C1 segment of cervical spinal cord (tissue), 14 donors: ENCODE results near the gene DNMT3A.
A peak's percentile ranks its signal among the peaks of the same experiment; 100 is the strongest.

Experiments used
- DNase-seq, 14 donors: peaks; one replicate each; lab custom pipeline; 2025; lab: John Stamatoyannopoulos, UW

DNMT3A gene

DNA sequence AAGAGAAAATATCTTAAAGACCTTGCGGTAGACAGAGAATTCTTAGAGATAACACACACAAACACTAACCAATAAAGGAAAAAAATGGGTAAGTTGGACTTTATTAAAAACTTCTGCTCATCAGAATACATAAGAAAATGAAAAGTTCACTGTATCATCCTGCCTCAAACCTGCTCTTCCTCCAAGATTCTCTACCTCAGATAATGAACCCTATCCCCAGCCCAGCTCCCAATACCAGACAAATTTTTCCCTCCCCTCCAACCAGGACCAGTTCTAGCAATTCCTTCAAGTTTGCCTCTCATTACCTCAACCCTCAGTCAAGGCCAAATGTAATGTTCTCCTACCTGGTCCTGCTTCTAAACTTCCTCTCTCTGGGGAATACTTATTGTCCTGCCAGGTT is 79.4 kb downstream of the DNMT3A start:
- DNase-seq, result no peak

DNA sequence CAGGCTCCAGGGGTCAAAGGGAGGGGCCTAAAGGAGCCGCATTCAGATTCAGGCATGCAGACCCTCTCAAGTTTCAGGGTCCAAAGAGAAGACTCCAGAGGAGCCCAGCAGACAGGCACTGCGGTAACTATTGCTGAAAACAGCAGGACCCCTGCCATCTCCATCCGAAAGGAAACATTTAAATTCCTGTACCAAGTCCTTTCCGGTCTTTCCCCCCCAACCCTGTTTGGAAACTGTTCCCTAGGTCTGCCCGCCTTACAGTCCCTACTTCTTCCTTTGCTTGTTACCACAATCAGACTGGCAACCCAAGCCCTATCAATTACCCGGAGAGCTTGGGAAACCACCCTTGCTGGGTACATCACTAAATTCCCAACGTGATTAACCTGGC is 82.0 kb downstream of the DNMT3A start:
- no peak for DNase-seq

DNA sequence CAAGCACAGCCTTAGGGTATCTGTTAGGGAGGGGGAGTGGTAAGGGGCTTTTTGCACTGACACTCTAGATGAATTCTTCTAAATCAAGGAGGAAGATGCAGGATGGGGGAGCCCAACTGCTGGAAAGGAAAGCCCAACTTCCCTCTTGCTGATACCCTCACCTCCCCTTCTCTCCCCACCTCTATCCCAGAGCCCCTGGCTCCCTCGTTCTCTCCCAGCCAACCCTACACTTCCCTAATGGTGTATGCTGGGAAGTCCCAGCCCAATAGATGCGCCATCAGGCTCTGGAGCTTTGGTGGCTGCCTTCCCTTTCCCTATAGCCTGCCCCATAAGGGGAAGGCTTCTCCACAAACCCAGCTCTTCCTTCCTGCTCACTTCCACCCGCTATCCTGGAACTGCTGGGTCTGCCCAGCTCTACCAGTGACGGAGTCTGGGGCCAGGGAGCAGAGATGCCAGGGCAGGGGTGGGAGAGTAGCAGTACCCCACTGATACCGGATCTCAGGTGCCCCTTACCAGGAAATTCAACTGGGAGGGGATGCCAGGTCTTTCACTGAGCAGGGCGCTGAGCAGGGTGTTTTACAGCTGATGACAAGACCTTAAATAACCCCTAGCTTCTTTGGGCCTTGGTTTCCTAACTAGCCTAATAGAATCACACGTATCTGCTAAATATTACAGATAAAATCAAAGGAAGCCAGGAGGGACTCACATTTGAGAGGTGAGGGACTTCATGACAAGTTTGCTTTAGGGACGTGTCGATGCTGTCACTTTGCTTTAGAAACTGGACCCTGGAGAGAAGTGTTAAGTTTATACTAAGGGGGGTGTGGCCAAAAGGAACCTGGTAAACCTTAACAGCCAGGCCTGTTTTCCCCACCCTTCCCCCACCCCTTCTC is 82.6 kb downstream of the DNMT3A start:
- no peak for DNase-seq

DNA sequence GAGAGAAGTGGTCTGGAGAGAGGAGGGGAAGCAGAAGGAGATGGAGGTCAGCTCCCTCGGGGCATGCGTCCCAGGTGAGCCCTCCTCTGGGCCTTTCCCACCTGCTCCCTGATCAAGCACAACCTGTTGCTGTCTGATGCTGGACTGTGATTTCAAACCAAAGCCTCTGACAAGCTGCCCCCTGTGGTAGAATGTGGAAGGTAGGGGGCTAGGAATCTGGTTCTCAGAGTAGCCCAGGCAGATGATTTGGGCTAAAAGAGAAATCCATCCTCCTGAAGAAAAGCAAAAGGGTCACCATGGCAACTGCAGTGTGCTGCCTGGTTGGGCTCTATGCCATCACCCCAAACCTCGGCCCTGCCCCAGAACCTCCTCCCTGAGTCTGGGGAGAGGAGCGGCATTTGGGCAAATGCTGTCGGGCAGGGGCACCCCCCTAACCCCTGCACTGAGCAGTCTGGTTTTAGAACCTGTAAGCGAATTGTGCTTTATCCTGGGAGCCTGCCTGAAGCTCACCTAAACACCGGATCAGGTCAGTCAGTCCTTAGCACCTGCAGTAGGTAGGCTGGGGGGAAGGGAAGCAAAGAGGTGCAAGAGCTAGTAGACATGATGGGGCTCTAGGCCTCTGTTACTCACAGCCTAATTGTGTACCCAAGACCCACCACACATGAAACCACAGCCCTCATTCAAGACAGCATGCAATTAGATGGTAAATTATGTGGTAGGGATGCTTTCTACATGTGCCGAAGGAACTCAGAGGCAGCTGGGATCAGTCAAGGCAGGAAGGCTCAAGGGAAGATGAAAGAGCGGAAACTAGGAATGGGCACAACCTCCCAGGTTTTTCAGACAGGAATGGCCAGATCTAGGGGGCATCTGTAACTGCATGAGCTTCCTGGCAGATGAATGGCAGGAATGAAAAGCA is 83.5 kb downstream of the DNMT3A start:
- DNase-seq, result peak in 1 of 14 donors; percentile 37

DNA sequence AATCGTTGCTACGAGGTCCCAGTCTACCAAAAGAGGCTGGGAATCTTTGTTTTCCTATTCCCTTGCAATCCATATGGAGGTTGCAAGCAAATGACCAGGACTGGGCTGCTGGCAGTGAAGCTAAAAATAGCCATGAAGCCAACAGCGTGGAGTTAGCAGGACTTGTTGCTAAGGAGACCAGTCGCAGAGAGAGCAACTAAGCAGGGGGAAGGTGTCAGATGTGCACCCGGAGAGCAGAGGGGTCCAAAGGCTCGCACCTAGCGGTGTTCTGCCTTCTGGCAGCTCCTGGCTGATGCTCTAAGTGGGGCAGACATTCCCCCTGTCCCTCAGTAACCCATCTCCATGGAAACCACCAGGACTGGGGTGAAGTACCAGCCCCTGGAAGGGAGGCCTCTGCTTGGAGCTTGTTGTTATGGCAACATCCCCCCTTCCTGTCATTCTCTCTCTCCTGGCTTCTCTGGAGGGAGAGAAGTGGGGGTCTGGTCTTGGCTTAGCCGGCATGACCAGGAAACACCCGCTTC is 84.6 kb downstream of the DNMT3A start:
- DNase-seq, result peak in 6 of 14 donors; percentile 18 to 87 (median 24)

DNA sequence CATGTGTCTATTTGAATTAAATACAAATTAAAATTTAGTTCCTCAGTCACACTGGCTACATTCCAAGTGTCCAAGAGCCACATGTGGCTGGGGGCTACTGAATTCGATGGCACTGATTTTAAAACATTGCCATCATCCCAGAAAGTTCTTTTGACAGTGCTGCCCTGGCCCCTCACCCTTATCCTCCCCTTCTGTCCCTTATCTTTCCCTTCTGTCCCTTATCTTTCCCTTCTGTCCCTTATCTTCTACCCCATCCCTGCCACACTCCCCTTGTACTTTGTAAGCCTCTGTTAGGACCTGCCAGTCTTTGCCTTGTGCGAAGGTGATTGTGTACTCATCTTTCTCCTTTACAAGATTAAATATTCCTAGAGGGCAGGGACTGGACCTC is 85.2 kb downstream of the DNMT3A start:
- DNase-seq, result no peak

DNA sequence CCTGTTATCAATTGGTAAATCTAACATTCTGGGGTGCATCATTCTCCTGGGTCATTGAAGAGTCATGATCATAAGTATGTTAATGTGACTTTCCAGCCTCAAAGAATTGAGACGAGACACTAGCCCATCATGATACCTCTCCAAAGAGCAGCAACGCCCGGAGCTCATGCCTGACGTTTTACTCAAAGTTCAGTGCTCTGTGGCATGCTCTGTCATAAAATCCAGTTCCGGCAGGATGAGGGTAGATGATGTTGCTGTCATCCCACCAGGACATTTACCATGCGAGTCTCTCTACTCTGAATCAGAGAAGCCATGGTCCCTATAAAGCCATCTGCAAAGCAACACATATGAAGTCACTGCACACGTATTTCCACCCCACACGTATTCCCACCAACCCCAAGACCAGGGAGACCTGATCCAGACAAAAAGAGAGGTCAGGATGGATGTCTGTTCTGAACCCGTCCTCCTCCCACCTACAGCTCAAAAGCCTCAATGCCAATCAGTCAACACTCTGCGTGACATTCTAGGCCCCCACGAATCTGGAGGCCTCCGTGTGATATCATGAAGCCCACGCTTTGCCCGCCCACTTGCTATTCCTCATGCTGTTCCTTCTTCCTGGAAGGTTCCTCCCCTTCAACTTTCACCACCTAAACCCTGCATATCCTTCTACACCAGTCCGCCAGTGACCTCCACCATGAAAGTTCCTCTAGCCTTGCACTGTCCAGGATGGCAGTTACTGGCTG is 85.8 kb downstream of the DNMT3A start:
- no peak for DNase-seq

DNA sequence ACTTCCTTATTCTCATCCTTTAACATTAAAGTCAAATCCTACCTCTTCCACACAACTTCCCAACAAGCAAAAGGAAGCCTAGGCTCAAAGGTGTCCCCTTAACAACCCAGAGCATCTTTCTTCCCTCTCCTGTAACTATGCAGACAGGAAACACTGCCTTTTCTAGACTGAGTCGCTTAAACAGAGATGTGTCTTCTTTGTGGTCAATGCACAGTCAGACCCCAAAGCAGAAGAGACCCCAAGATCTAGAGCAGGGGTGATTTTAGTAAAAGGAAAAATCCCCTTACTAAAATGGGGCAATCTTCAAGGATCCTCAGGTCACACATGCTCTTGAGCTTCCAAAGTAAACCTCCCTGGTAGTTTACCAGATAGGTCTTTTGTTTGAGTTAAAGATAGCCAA is 86.8 kb downstream of the DNMT3A start:
- DNase-seq, result no peak

DNA sequence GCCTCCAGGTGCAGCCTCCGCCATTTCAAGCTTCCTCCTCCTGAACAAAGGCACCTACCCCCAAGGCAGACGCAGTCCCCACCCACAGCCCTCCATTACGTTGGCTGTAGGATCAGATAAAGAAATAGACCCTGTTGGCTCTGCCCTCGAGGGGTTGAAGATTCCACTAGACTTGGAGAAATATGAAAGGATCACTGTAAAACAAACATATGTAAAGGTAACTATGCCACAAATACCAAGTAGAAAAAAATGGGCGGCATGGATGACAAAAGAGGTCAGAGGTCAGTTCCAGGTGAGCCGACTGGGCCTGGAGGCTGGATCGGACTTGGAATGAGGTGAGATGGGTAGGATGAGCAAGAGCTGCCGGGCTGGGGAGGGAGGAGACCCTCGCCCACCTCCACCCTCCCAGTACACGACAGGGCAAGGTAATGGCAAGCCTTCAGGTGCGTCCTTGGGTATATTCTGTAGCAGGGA is 88.5 kb downstream of the DNMT3A start:
- no peak for DNase-seq

DNA sequence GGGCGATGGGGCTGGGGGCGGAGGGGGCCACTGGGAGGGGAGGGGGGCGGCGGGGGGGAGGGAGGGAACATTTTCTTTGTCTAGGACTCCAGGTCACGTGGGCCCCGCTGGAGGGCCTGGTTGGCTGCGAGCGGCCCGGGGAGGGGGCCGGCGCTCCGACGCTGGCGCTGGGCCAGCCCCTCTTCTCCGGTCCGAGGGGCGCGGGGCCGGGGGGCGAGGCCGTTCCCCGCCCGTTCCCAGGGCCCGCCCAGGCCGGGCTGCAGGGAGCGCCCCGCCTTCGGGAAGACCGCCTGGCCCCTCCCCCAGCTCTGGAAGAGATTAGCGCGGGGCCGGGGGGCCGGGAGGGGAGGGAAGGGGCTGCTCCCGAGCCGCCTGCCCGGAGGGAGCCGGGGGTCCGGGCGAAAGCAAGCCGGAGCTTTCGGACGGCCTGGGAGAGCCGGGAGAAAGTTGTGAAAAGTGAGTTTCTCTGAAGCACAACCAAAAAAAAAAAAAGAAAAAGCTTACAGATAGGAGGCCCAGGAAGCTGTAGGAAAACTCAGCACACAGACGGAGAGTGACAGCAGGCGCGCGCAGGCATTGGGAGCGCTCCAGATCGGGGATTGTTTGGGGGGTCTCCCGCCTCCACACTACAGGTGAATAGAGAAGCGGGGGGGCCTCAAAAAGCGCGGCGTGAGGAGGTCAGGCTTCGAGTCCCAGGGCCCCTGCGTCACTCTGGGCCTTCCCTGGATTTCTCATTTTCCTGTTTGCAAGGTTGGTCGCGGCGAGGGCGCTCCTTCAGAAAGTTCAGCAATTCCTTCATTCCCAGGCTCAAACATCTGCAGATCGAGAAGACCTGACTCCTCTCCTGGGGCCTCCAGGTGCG is 89.2 kb downstream of the DNMT3A start:
- peak in 3 of 14 donors; percentile 38 to 54 (median 43) for DNase-seq

DNA sequence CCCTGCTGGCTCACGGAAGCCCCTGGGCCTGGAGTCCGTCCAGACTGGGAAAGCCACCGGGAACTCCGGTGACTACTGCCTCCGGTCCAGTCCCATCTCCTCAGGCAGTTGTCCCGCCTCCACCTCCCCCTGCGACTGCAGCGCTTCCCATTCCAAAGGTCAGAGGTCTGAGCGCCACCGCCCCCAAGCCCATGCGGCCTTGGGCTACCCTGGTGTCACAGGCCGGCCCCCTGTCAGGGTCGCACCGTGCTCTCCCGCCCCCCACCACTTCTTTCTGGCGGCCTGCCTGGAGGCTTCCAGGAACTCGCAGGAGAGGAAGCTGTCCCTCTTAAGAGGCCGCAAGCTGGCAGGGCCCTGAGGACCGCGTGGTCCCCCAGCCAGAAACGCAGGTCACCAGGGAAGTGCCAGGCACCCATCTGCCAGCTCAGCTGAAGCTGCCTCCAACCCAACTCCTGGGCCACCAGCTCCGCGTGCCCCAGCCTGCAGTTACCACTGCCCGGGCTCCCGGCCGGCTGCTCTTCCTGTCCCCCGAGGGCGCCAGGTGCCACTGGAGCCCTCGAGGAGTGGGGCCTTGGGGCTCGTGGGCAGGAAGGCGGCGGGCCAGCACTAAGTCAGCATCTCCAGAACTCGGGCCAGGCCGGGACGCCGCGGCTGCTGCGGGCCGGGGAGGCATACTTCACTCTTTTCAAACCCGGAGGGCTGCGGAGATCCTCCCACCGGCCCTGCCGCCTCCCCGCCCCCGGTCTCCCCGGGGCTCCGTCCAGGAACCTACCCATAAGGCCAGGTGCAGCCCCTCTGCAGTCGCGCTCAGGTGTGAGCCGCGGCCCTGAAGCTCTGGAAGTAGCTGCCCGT is 90.1 kb downstream of the DNMT3A start:
- DNase-seq, result peak in 10 of 14 donors; percentile 25 to 91 (median 60)

DNA sequence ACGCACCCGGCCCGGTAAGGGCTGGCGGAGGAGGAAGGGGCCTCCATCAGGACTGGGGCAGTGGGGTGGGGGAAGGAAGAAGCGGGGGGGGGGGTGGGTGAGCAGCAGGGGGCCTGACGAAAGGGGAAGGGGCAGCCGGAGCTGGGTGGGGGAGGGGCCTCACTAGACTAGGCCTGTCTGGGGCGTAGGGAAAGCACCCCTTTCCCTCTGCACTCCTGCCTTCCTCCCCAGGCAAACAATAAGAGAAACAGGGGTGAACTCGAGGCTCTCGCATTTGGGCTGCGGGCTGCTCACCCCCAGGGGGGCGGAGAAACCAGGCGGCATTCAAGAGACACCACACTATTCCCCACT is 90.7 kb downstream of the DNMT3A start:
- no peak for DNase-seq

DNA sequence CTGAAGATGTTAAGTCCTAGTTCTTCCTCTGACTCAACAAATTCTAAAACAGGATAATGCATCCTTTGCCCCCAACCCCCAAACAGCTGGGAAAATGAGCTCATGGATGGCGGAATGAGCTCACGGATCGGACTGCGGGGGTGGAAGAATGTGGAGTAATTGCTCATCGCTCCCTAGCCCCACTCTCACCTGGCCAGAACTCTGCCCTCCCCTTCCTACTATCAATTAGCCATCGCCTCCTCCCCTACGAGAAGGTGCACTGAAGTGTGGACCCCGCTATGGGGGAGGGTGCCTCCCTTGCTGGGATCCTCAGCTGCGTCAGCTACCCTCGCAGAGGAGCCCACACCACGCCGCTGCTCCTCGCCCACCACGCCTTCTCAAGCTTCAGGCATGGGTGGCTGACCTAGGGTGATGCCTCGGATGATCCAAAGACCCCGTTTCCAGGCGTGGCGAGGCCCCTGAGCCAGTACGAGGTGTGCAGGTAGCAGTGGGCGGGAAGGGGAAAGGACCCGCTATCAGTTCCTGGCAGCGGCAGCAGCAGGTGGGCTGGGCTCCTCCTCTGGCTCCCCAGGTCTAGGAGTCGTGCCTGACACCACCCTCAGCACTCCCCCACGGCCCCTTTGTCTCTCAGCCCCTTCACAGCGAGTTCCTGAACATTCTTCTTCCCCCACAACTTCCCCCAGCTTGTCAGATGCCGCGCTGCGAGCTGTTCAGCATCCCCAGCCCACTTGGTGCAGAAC is 91.2 kb downstream of the DNMT3A start:
- DNase-seq, result peak in 1 of 14 donors; percentile 4

DNA sequence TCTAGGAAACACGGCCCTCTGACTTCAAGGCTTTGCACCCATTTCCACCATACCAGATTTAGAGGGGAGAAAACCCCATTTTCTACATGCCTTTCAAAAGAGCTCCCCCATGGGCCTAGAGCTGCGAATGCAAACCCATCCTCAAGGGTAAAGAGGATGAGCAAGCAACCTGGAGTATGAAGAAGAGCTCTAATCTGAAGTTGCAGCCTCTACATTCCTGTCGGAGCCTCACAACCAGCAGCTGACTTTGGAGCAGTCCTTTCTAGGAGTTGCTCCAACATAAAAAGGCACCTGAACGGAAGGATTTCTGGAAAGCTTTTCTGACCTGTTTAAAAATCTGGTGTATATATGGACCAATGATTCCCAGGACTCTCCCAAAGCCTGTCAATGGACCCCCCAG is 91.9 kb downstream of the DNMT3A start:
- DNase-seq, result no peak

DNA sequence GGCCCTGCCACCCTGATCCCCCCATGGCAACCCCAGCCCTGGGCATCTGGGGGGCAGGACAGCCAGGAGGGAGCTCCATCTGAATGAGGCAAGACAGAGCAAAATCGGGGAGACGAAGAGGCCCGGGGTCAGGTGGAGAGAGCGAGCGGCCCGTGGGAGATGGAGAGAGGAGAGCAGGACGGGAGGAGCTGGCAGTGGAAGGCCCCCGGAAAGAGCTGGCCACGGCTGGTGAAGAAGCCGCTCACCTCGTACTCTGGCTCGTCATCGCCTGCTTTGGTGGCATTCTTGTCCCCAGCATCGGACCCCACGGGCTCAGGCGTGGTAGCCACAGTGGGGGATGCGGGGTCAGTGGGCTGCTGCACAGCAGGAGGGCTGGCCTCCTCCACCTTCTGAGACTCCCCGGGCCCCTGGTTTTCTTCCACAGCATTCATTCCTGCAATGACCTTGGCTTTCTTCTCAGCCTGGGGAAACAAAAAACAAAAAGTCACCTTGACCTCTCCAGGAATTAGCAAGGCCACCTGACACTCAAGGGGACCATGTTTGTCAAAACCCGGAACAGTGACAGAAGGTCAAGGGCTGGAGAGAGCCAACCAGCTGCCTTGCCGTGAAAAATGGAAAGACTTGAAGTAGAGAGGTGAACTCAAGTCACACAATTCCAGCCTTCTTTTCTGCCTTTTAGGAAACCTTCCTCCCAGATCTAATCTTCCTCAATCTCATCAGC is 93.8 kb downstream of the DNMT3A start:
- DNase-seq, result no peak

DNA sequence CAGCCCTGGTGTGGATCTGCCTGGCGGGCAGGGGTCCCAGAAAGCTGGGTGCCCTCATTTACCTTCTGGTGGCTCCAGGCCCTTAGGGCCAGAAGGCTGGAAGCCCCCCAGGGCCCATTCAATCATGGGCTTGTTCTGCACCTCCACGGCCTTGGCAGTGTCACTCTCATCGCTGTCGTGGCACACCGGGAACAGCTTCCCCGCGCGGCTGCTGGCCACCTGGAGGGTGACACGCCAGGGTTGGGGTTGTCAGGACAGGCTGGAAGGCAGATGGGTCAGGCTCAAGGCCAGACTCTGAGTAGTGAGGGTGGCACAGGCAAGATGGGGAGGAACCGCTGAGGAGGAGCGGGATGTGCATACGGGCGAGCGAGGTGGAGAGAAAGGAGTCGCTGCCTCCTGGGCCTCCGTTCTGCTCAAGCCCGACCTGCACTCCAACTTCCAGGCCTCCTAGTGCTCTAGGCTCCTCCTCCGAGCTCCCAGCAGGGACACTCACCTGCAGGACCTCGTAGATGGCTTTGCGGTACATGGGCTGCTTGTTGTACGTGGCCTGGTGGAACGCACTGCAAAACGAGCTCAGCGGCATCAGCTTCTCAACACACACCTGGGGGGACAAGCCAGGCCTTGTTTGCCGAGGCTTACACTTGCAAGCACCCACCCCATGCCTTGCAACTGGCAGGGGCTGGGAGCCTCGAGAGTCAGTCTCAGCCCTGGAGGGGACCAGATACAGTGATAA is 95.0 kb downstream of the DNMT3A start:
- no peak for DNase-seq

DNA sequence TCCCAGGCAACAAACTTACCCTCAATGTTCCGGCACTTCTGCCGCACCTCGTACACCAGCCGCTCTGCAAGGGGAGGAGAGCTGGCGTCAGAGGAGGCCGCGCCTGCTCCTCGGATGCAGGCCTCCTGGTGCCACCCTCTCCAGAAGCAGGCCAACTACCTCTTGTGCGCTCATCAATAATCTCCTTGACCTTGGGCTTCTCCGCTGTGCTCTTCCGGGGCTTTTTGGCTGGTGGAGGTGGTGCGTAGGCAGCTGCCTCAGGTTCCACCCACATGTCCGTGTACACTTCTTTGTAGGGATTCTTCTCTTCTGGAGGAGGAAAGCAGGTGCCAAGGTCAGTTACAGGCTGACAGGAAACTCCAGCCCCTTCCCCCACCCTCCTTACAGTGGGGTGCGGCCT is 95.7 kb downstream of the DNMT3A start:
- no peak for DNase-seq

DNA sequence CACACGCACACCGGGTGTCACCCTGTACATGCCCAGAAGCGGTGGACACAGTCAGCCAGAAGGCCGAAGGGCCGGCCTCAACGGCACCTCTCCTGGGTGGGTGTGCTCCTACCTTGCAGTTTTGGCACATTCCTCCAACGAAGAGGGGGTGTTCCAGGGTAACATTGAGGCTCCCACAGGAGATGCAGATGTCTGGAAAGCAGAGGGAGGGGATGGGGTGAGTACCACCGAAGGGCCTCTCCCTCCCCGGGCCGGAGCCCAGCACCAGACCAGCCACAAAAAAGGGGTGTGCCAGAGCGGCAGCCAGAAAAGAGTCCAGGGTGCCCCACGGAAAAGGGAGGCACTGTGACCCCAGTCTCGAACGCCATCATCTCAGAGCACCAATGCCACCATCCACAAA is 96.6 kb downstream of the DNMT3A start:
- DNase-seq, result no peak
